Stimulated activated CD8-positive, alpha-beta memory T cell treated with anti-CD3 and anti-CD28 coated beads, Interleukin-4, amount 100 ng/mL, for 24 hours (primary cell): Measurements from ENCODE around the gene AGRN.

ENCODE experiments used
- DNase-seq: peaks from one replicate; pipeline ENCODE4 v3.0.0-alpha.2; 2020; ENCODE audit warnings: low read depth

The AGRN gene

GRCh38 chr1:1082239-1082775 is 62.4 kb downstream of the AGRN start:
- DNase-seq, result no peak

GRCh38 chr1:1082776-1083415 is 63.0 kb downstream of the AGRN start:
- DNase-seq, result no peak

DNA sequence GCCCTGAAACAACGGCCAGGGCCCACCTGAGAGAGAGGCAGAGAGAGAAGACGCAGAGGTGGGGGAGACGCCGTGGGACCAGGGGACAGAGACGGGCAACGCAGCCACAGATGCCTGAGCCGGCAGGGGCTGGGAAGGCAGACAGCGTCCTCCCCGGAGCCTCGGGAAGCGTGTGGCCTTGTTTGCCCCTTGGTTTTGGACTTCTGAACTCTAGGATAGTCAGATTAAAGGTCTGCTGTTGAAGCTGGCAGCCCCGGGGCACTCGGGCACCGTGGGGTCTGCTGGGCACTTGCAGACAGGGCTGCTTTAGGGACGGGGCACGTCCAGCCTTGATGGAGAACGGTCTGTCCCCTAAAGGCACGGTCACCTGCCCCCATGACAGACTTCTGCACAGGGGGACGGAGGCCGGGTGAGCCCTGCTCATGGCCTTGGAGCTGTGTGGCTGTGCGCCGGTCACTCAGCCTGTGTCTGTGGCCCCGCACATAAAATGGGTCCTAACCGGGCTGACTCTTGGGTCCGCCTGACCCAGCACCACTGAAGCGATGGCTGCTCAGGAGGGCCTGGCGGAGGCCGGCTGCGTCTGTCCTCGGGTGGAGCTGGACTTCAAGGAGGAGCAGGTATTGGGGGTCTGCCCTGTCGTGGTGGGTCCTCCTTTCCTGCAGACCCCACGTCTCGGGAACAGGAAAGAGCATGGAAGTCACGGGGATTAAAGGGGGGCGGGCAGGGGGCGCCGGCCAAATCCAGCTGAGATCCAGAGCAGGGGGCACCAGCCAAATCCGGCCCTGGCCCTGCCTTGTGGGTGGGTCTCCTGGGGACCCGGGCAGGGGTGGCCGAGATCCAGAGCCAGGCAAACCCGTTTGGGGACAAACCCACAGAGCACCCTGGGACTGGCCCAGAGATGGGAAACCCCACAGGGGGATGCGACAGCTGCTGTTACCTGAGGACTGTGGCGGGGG is 63.8 kb downstream of the AGRN start:
- no peak for DNase-seq

DNA sequence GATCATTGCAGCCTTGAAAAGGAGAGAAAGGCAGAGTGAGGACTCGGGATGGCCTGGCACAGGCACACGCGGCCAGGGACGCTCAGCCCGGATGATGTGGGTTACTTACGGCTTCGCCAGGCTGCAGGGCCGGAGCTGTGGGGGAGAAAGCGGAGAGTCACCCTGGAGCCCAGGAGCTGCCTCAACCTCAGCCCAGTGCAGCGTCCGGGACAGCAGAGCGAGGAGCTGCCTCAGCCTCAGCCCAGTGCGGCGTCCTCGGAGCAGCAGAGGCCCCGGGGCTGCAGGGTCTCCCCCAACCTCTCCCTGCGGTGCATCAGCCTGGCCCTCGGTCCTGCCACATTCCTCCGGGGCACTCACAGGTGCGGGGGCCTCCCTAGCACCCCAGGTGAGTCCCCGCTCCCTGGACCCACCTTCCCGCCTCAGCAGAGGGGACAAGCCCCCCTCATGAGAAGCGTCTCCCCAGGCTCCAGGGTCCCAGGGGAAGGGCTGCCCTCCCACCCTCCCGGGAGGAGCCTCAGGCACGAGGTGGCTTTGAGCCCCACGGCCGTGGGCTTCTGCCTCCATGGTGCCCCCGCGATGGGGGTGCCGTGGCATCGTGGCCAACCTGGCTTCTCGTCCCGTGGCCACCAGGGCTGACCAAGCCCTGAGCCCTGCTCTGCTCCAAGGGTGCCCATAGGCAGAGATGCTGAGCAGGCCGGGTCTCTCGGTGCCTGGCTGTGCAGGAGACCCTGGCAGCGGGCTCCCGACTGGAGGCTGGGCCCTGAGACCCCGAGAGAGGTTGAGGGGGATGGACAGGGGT is 64.7 kb downstream of the AGRN start:
- no peak for DNase-seq

DNA sequence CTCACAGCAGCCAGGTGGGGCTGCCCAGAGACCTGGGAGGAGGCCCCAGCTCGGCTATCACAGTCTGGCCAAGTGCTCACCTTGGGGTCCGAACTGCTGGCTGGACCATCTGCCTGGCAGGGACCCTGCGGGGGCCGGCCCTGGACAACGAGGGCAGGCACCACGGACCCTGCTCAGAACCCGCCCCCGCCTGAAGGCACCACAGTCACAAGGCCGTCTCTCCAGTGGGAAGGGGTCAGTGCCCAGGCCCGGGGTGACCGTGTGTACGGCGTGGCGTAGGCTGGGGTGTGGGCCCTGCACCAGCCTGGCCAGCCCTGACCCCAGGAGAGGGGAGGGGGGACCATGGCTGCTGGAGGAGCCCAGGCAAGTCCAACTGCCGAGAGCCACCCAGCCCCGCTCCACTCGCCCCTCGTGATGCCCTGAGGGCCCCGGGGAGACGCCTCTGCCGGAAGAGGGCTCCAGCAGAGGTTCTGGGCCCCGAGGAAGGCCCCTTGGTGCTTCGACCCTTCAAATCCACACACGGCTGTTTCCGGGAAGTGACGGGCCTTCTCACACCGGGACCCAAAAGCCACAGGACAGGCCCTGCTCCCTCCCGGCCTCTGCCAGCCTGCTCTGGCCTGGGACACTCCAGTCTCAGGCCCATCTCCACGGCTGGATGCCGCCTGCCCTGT is 65.4 kb downstream of the AGRN start:
- no peak for DNase-seq

- no peak for DNase-seq
Observed at GRCh38 chr1:1085911-1086841, 66.3 kb downstream of the AGRN start.

DNA sequence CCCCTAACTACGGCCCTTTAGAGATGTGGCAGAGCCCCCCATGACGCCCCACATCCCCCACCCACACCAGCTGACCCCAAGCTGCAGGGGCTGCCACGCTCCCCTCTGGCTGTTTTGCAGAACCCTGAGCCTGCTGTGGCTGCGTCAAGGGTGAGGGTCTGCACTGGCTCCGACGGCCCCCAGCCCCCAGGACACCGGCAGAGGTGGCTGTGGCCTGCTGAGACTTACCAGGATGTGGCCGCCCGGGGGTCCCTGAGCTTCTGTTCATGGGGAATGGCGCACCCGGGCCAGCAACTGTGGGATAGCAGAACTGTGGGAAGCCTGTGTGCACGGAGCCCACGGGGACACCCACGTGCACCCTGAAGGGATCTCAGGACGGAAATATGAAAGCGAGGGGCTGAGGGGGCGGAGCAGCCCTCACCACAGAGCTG is 67.0 kb downstream of the AGRN start:
- DNase-seq, result no peak

GRCh38 chr1:1087351-1088028 is 67.6 kb downstream of the AGRN start:
- no peak for DNase-seq

DNA sequence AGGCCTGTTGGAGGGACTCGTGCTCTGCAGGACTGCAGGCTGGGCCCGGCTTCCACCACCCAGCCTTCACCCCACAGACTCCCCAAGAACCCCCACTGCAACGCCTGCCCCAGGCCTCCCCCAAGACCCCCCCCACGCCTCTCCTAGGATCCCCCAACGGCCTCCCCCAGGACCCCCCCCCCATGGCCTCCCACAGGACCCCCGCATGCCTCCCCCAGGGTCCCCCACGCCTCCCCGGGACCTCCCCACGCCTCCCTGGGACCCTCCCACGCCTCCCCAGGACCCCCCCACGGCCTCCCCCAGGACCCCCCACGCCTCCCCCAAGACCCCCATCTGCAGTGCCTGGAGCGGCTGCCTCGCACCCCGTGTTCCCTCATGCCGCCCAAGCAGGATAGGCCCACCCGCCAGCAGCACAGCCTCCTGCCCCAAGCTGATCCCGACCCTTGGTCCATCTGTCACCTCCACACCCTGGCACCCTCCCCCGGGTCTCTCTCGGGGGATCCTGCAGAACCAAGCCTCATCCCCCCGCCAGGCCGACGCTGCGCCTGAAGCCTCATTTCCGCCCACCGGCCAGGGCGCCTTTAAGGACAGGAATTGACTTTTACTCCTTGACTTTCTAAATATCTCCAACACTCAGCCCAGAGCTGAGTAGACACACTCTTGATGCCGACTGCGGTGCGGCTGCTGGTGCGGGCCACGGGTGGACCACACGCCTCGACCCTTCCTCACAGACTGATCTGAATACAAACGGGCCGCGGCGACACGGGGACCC is 68.3 kb downstream of the AGRN start:
- no peak for DNase-seq

- DNase-seq, result no peak
Observed at GRCh38 chr1:1088801-1089680, 69.1 kb downstream of the AGRN start.

DNA sequence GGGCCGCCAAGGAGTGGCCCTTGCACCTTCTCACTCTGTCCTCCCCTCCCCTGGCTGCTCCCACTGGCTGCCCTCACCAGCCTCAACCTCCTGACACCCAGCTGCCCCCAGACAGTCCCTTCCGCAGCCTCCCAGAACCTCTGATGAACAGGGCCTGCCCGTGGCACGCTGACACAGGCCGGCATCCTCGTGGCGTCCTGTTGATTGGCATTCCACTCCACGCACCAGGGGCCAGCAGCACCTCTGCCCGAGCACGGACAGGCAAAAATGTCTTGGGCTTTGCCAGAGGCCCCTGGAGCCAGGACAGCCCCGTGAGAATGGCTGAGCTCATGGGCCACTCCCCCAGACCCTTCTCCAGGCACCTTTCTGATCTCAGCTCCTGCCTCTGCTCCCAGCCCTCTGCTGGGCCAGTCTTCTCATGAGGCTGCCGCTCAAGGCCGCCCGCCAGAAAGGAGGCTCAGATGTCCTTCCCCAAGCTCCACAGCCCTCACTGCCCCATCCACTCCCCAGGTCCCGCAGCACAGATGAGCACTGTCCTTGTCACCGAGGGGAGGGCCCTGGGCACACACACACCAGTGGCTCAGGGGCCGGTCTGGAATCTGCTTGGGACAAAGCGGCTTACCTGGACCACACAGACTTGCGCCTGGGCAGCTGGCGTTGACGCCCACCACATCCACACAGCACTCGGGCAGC is 70.0 kb downstream of the AGRN start:
- no peak for DNase-seq

- no peak for DNase-seq
Observed at GRCh38 chr1:1090424-1091343, 70.8 kb downstream of the AGRN start.

DNA sequence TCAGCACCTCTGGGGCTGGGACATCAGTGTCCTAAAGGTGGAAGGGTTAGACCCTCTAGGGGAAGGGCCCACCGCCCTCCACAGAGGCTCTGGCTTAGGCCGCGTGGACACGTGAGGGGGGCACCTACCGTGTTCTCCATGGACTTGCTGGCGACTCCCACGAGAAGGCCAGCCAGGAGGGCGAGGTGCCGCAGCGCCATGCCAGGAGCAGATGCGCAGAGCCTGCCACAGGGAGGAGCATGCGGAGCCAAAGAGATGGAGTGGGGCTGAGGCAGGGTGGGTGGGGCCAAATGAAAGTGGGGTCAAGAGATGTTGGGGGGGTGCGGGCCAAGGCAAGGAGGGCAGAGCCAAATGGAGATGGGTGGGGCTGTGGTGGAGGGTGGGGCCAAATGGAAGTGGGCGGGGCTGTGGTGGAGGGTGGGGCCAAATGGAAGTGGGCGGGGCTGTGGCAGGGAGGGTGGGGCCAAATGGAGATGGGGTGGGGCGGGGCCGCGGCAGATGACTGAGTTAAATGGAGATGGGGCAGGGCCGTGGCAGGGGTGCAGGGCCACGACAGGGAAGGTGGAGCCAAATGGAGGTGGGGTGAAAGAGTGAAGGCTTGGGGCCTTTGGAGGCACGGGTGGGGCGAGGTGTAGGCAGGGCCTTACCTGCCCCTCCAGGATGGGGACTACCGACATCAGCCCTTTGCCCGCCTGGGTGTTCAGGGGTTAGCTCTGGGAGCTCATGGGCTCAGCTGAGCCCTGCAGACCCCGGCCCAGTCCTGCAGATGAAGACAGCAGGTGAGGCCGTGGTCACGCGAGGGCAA is 71.6 kb downstream of the AGRN start:
- DNase-seq, result no peak

GRCh38 chr1:1092149-1092855 is 72.4 kb downstream of the AGRN start:
- no peak for DNase-seq
